HT-29 (cell line): ENCODE data around the gene KCNG4. TPM values are rescaled to one million over a fixed set of nuclear protein-coding genes. Genes with fewer than 3 reads are reported as not detected.

Source experiments
- DNase-seq: peaks from one replicate; pipeline ENCODE4 v3.0.0-alpha.2; 2015; ENCODE audit warnings: low spot score
- total RNA-seq: library from RNA; depleted of rRNA; stranded (reverse); fragments of >200 nt; shearing (Covaris generic); gene quantifications from 2 replicates; pipeline ENCODE4 v1.2.3, GENCODE V29; 2014

KCNG4 gene
- total RNA-seq, 1 experiment from 2014 or later, result not detected

GRCh38 chr16:84183911-84184591 lies 55.8 kb downstream of the KCNG4 start:
- peak; percentile 18 for DNase-seq

- DNase-seq, result no peak
Measured at GRCh38 chr16:84183572-84183875, 56.3 kb downstream of the KCNG4 start.

DNA sequence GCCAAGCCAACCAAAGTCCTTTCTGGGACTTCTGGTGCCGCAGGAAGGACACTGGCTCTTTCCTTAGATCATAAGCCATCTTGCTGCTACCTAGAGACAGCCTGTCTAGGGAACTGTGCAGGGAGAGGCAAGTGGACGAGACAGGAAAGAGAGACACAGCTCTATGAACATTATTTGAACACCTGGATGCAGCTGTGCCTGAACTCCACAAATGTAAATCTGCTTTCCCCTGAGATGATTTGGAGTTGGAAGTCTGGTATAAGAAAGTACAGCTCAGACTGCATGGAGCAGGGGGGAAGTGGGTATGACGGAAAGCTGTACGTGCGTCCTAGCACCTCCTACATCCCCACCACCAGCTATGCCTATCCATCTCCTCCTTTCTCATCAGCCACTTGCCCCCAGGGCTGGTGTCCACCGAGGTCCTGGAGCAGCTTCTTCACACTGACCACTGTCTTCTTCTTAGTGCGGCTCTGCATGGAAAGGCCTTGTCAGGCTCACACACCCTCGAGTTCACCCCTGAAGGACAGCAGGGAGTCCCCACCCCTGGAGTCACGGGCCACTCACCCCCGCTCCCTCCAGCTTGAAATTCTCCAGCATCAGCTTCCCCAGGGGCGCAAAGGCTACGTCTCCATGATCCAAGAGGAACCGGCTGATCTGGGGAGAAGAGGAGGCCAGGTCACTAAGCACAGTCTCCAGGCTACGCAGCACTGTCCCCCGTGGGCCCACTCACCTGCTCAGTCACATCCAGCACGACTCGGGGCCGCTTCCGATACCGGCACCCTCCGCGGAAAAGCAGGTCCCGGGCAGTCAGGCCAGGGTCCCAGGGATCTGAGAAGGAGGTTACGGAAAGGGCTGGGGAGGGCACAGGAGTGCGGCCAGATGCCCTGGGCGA lies 56.9 kb downstream of the KCNG4 start:
- DNase-seq, result no peak

- no peak for DNase-seq
Measured at GRCh38 chr16:84182104-84182503, 57.7 kb downstream of the KCNG4 start.

GRCh38 chr16:84181144-84181915 lies 58.5 kb downstream of the KCNG4 start:
- DNase-seq, result no peak

DNA sequence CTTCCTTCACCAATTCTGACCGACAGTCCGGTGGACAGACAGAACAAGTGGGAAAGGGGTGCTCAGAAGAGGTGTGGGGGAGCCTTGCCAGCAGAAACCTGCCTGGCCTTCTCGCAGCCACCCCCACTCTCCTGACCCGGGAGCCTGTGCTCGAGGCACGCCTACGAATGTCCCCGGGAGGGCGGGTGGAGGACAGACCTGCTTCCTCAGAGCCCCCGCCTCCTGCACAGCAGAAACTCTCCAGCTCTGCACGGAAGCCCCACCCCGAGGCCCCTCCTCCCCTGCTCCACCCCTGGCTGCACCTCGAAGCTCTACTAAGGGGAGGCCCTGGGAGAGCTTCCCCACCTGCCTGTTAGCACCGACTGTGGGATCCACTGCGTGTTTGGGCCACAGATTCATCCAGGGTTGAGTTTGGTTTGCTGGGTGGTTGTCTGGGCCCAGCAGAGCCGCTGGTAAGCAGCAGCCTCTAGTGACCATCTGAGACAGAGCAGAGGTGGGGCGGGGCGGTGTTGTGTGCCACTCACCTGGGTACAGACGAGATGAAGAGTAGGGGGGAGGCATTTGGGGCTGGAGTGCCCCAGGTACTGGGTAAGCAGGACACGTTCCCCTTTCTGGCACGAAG lies 59.2 kb downstream of the KCNG4 start:
- no peak for DNase-seq

DNA sequence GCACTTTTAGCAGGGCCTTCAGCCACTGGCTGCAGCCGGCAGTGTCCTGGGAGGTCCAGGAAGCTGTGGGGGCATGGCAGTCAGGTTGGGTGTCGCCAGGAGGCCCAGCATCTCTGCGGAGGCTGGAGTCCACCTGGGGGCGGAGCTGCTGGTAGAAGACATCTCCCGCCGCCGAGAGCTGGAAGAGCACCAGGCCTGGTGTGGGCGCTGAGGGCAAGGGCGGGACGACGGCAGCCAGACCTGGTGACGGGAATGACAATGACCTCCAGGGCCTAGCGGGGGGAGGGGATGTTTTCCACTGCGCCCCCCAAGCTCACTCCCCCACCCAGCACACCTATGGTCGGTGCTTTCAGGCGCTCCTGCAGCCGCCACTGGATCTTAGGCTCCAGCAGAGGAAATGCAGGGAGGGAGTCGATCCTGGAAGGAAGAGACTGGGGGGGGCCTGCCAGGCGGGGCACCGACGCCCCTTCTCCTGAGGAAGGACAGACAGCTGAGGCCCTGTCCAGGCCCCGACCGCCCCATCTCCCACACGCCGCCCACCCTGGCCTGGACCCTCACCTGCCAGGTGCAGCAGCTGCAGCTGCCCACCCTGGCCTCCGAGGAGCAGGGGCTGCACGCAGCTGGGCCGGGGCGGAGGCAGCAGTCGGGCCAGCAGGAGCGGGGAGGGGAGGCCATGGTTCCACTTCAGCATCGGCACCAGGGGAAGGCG lies 60.0 kb downstream of the KCNG4 start:
- no peak for DNase-seq

DNA sequence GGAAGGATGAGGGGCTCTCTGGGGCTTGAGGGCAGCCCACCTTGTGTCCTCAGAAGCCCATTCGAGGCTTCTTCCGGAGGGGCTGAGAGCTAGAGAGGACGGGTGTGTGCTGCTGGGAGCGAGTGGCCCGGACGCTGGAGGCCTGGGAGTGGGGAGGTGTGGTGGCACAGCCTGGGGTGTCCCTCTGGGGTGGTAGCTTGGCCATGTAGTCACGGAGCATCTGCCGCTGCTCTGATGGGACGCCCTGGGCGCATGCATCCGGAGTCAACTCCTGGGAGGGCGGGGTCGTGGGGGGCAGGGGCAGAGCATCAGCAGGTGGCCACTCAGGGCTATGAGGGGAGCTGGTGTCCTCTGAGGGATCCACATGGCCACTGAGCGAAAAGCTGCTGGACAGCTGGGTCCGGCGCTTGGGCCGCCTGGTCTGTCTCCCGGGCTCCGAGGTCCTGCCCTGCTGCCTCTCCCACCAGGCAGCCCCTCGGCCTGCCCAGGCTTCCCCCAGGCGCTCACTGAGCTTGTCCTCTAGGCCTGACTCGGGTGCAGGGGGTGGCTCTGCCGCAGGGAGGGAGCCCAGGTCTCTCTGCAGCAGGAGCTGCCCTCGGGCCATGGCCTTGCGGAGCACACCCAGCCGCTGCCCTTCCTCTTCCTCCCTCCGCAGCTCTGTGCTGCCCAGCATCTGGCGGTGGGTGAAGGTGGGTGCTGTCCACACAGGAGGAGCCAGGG lies 60.8 kb downstream of the KCNG4 start:
- DNase-seq, result no peak

DNA sequence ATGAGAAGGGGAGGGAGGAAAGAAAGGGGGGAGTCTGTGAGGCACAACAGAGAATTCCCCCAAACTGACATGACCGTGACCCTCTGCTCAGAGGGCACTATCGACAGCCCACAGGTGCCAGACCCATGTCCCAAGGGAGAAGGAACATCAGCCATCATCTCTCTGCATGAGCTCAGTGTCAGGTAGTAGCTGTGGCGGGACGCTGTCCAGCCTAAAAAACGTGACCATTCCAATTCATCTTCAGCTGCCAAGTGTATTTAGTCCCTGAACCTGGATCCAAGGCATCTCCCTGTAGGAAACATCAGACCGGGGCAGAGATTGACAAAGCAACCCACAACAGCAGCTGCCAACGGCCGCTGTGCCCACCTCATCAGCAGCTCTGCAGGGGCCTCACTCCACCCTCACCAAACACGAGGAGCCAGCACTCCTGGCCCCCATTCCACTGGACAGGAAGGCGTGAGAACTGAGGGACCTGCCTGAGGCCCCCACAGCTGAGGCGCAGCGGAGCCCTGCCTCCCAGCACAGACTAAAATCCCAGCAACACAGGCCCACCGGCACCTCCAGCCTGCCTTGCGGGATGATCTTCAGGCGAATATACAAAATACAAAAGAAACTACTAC lies 61.6 kb downstream of the KCNG4 start:
- no peak for DNase-seq

DNA sequence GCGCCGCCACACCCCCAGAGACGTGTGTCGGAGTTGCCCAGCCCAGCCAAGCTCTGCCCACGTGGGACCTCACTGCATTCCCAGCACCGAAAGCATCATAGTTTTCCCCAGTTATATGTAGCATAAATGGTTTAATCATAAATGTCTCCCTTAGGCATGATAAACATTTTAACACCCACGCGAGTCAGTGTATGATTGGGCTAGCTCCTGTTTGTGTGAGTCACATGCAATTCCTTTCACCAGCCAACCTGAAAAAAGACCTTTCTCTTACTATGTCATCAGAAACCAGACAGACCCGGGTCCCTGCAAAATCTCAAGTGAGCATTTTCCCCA lies 62.1 kb downstream of the KCNG4 start:
- DNase-seq, result no peak

DNA sequence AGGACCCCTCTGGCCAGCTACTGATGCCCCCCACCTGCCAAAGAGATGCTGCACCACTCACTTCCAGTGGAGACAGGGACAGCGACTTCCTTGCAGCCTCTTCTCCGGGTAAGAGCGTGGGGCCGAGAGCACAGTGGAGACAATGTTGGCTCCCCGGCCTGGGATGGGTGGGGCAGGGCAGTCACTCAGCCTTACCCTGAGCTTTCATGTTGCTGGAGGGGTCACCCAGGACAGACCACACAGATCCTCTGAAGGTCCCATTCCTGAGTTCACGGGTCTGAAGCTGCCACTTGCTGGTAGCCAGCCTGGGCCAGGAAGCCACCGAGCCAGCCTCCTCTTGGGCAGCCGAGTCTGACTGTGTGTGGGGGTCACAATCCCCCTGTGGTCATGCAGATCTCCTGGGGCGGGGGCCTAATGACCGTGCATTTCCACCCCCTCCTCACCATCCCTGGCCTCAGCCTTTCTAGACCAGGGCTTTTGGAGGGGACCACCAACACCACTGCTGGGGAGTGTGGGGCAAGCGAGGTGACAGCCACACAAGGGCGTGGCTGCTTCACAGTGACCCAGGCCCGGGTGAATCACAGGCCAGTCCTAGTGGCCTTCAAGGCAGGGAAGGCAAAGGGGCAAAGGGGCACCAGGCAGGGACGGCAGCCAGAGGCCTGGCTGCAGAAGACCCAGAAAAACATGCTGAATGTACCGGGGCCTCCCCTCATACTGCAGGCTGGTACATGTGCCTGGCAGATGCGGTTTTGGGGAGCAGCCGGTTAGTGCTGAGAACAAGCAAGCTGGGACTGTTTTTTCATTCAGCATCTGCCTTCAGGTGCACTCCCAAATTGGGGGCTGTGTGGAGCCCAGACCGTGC lies 63.4 kb downstream of the KCNG4 start:
- no peak for DNase-seq

DNA sequence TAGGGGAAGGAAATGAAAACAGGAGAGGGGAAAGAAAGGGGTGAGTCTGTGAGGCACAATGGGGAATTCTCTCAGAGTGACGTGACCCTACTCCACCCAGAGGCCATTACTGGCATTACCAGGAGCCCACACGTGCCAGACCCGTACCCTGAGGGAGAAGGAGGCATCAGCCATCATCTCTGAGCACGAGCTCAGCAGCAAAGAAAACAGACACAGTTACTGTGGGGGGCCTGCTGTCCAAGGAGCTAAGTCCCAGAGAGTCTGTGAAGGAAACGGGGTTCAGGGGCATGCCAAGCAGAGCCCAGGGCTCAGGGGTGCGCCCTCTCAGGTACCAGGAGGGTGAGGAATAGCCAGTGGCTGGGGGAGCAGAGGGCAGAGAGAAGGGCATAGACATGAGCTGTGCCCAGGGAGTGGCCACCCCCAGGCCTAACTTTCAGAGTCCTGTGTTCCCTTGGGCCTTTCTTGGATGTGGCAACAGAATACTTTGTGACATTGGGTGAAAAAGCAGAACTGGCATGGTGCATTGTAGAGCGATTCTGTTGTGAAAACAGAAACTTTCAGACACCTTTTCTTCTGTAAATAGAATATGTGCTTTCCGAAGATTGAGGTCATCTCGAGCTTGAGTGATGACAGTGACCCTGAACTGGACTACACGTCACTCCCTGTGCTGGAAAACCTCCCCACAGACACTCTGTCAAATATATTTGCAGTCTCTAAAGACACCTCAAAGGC lies 64.3 kb downstream of the KCNG4 start:
- peak; percentile 68 for DNase-seq

GRCh38 chr16:84174396-84174795 lies 65.4 kb downstream of the KCNG4 start:
- DNase-seq, result no peak

DNA sequence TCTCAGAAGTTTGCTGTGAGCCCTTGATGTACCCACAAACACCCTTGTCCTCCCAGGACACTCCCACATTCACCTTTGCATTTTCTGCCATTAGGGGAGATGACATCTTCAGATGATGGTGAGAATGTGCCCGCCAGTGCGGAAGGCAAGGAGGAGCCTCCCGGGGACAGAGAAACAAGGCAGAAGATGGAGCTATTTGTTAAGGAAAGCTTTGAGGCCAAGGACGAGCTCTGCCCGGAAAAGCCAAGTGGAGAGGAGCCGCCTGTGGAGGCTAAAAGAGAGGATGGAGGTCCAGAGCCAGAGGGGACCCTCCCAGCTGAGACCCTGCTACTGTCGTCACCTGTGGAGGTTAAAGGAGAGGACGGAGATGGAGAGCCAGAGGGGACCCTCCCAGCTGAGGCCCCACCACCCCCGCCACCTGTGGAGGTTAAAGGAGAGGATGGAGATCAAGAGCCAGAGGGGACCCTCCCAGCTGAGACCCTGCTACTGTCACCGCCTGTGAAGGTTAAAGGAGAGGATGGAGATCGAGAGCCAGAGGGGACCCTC lies 70.0 kb downstream of the KCNG4 start:
- no peak for DNase-seq
